Fibroblast of skin of left biceps (primary cell): ENCODE measurements around the gene SATB2.

ENCODE experiments used
- DNase-seq, 2 experiments: peaks; one replicate each; pipeline ENCODE4 v3.0.0-alpha.2; 2013; ENCODE audit warnings: low read depth in 2 of 2

Gene SATB2

DNA sequence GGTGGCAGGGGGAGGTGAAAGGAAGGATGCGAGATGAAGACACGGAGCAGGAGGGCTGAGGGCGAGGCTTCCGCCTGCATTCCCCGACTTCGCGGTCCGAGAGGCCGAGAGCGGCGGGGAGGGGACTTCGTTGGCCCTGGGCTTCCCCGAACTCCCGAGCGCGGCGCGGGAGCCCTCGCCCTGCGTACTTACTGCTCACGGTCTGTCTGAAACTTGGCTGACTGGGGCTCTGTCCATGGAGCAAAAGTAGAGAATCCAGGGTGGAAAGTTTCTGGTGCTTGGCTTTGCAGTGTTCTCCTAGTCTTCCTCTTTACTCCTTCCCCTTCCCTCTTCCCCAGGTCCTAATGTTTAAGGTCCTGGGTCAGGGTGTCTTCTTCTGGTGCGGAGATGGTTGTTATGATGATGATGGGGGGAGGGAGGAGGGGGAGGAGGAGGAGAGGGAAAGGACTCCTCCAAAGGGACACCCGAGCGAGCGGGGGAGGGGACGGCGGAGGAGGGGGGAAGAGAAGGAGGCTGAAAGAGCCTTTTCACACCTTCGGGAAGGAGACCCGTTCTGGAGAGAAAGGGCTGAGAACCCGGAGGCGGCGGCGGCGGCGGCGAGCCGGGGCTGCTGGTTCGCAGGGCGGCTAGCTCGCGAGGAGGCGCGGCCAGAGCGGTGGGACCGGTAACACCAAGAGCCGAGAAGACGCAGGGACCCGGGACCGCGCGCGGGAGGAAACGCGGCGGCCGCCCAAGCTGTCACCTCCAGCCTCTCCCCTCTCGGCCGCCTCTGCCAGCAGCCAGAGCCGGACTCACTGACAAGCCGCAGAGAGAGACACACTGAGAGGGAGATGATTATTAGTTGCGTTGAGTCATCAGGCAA, at the start of gene SATB2:
TSS of gene SATB2 (minus strand) at position 793 of the 862 bp plus-strand sequence. CDS start 1,902 bp downstream, outside the sequence.
- no peak for DNase-seq

DNA sequence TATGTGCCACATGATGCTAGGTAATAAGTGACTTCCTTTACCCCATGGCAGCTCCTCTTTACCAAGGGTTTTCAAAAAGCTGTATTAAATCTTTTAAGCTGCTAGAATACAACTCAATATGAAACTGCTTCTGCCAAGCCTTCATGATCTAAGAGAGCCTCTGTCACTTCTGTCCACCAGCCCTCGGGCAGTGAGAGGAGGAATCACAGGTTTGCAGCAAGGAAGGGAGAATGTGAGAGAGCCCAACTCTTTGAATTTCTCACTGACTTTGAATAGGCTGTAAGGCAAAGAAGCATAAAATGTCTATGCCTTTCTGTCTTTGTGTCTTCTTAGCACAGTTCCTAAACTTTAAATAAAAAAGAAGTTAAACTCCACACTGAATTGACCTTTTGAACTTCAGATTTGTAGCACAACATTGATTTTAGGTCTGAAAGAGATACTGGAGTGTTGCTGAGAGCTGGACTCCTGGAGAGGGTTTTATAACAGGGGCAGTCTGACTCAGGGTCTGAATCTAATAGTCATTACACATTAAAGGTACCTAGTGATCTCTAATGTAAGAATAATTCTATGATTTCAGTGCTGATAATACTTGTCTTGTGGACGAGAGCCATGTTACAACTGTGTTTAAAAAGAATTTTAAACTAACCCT, 48.1 kb upstream of the SATB2 start:
- no peak for DNase-seq

DNA sequence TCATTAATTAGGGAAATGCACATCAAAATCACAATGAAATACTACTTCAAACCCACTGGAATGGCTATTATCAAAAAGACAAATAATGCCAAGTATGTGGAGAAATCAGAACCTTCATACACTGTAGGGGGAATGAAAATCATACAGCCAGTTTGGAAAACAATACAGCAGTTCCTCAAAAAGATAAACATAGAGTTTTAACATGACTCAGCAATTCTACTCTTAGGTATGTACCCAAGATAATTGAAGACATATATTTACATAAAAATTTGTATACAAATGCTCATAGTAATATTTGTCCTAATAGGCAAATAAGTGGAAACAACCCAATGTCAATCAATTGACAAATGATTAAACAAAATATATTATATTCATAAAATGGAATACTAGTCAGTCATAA, 45.4 kb upstream of the SATB2 start:
- no peak for DNase-seq

DNA sequence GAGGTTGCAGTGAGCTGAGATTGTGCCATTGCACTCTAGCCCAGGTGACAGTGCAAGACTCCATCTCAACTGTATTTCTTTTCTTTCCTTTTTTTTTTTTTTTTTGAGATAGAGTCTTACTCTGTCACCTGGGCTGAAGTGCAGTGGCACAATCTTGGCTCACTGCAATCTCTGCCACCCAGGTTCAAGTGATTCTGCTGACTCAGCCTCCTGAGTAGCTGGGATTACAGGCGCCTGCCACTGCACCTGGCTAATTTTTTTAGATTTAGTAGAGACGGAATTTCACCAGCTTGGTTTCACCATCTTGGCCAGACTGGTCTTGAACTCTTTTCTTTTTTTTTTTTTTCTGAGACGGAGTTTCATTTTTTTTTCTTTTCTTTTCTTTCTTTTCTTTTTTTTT, 41.3 kb upstream of the SATB2 start:
- DNase-seq, result no peak

DNA sequence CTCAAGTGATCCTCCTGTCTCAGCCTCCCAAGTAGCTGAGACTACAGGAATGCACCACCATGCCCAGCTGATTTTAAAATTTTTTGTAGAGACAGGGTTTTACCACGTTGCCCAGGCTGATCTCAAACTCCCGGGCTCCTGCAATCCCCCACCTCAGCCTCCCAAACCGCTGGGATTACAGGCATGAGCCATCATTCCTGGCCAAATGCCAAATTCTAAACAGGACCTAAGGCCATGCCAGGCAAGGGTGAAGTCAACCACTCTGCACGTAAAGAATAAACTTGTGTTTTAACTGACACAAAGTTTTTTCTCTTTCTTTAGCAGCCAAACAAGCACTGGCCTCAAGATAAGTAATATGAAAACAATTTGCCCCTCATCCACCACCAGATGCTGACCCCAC, 37.4 kb upstream of the SATB2 start:
- no peak for DNase-seq

DNA sequence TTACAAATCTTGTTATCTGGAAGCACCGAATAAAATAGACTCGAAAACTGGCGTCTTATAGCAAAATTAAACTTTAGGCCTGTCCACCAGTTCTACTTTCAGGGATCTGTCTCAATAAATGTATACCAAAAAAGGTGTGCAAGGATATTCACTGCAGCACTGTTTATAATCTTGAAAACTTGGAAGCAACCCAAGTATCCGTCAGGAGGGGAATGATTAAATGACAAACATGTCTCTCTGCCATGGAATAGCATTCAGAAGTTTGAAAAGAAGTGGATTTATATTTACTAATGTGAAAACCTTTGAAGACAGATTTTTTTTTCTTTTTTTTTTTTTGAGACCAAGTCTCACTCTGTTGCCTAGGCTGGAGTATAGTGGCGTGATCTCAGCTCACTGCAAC, 32.3 kb upstream of the SATB2 start:
- no peak for DNase-seq

DNA sequence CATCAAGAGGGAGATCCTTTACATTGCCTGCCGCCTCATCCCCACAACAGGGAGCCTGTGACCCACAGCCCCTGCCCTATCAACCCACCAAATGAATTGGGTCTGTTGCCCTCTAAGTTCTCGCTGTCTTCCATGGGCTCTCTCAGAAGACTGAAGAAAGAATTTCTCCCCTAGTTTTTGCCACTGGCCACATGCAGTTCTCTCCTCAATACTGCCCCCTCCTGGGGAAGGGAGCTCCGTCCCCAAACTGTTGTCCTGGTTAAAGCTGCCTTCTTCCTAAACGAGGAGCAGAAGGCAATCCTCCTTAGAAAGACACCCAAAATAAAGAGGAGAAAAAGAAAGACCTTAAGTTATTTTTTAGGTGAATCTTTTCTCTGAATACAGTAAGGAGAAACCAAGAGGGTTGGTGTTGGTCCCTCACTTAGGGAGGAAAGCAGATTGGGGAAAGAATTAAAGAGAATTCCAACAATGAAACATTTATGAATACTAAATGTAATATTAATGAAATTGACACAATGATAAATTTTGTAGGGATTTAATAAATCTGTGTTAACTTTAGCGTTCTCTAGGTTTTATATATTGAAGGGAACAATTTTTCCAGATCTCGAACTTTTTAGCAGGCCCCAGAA, 31.1 kb upstream of the SATB2 start:
- peak; percentile 15 to 23 for DNase-seq

DNA sequence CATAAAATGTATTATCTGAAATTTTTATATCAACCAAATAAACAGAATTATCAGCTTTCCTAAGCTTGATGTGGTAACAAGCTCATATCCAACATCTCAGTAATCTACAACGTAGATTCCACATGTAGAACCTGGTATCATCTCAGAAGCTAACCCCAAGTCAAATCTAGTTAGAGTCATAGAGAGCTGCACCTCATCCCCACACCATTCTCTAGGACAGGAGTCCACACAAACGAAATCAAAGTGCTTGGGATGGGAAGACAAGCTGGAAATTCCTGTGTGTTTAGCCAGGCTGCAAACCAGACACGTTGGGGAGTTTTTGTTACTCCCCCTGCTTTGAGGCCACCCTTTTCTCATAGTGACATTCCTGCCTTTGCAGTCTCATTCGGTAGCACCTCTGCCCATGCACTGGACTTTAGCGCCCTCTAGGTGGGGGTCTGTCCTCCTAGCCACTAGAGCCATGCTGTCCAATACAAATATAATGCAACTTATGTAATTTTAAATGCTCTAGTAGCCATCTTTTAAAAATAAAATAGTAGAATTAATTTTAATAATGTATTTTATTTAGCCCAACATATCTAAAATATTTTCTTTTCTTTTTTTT, 28.1 kb upstream of the SATB2 start:
- peak in 1 of 2 experiments; percentile 24 for DNase-seq

DNA sequence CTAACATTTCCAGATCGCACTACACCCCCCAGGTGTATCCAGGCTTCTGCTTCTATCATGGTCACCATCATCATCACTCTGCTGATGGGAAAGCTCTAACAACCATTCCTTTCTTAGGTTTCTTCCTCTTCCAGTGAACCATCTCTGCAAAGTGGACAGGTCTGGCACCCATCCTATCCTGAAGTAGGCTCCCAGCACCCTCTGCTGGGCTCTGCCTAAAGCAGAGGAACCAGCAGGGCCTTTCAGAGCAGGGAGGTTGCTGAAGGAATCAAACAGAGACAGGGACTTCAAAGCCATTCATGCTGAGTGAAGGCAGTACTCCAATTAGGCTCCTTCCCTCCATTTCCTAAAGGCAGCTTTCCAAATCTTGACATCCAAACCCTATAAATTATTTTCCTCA, 27.2 kb upstream of the SATB2 start:
- no peak for DNase-seq

DNA sequence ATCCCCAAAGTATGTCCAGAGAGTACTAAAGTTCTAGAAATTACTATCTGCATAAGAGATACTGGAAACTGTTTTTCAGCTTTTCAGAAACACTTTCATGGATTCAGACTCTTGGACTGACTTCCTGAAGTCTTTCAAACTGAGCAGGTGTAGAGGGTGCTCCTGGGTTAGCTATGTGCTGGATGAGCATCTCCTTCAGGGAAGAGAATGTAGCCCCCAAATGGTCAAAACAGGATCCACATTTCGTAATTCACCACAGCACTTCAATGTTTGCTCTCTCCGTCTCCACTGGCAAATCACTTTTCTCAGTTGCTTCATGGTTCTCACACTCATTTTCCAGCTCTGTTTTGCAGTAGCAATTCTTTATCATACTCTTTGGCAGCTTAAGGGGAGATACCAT, 23.2 kb upstream of the SATB2 start:
- no peak for DNase-seq

DNA sequence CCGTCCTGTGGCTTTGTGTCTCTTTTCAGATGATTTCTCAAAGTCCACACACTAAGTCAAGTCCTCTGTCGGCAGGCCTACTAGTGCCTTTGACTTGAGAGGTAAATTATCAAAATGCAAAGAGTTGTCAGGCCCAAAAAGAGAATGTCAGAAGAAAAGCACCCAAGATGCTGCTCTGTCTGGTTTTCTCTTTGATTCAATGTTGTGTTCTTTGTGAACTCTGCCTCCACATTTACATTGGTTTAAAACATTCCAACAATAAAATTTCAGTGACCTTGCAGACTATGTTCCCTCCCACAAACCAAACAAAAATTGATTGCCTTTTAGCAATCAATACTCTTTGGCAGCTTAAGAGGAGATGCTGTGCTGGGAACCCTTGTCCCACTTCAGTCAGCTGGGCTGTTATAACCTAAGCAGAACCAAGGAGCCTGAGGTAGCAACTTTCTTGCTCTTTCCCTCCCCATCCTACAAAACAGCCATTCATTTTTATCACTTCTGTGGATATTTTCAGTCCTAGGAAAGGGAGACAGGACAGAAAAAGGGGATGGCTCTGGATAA, 19.6 kb upstream of the SATB2 start:
- DNase-seq, result no peak

DNA sequence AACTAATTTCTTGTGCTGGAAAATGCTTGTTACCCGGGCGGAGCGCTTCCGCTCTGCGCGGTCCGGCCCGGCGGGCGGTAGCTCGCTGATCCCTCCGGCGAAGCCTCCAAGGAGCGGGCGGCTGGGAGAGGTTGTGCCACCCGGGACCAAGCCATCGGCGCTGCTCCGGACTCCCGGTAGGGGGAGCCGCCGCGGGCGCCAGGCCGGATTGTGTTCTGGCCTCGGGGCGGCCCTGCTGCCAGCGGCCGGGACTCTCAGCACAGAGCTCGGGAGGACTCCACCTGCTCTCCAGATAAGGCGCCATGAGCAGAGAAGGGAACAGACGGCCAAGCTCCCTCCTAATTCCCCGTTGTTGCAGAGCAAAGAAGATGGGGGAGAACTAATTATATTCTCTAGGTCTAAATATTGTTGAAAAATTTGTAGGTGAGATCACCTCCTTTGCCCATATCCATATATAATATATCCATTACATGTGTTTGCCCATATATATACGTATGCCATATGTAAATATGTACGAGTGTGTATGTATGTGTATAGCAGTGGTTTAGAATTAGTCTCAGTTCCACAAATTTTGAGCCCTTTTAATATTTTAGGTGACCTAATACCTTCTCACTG, 13.8 kb upstream of the SATB2 start:
- no peak for DNase-seq

DNA sequence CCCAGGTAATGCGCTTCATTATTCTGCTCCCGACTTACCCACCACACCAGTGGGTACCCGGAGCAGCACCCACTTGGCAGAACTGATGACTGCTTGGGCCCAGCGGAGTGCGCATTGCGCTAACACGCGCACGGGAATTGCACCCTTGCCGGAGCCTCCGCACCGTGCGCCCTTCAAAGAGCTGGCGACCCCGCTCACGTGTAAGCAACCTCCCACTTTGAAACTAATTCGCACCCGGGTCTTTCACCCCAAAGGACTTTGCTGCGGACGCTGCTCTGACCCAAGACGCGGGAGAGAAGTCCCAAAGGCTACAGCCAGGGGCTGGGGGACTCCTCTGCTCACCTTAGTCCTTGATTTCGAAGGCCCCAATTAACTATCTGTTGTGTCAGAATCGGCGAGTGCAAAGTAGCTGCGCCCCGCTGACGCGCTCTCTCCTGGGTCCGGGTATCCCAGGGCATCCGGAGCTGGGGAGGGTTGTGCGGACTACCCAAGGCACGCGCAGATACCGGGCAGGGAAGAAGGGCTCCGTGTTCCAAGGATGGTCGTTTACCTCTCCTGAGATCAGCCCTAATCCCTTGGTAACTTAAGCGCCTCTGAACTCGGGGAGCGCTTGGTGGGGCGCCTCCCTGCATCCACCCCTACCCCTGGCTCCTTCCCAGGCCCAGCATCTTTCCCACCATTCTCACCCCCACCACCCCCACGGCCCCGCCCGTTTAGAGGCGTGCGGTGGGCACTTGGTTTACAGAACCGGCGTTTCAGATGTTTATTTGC, 13.1 kb upstream of the SATB2 start:
- DNase-seq, result no peak

DNA sequence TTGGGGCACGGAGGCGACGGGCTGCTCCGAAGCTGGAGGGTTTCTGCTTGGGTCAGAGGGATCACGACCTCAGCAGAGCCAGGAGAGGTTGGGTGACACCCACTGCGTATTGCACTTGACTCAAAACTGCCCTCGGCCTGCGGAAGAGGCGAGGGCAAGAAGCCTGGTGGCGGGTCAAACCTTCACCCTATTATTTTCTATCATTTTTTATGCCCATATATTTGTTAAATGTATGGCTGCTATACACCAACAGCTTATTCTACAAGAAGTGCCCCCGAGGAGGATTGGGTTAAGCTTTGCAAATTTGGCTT, 12.6 kb upstream of the SATB2 start:
- DNase-seq, result no peak

DNA sequence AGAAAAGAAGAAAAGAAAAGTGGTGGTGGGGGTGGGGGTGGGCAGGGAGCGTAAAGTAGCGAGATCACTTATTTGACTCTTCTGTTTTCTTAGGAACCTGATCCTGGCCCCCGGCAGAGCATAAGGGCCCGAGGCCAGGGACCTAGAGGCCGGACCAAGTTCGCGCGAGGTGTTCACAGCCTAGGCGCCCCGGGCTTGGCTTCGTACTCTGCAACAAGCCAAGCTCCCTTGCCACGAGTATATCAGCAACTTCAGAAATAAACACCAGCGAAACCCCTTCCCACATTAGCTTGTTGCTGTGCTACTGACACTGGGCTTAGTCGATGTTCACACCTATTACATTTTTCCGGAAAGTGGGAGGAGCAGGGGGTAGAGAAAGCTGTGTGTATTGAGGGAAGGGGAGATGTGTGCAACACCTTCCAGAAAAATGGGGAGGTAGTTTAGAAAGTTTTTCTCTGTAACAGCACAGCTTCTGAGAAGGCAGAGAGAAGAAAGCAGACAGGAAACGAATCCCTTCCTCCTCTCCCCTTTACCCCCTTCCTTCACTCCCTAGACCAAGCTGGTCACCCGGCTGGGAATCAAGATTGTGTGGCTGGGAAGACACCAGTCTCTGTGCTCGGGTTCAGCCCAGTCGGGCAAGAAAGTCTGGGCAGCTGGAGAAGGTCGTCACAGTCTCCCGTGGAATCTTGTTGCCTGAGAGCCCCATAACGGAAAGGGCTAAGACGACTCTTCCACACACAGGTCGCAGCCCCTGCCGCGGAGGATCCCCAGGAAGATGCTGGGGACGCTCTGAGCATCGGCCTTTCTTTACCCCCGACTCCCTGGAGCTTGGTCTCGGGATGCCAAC, 12.0 kb upstream of the SATB2 start:
- DNase-seq, result no peak

DNA sequence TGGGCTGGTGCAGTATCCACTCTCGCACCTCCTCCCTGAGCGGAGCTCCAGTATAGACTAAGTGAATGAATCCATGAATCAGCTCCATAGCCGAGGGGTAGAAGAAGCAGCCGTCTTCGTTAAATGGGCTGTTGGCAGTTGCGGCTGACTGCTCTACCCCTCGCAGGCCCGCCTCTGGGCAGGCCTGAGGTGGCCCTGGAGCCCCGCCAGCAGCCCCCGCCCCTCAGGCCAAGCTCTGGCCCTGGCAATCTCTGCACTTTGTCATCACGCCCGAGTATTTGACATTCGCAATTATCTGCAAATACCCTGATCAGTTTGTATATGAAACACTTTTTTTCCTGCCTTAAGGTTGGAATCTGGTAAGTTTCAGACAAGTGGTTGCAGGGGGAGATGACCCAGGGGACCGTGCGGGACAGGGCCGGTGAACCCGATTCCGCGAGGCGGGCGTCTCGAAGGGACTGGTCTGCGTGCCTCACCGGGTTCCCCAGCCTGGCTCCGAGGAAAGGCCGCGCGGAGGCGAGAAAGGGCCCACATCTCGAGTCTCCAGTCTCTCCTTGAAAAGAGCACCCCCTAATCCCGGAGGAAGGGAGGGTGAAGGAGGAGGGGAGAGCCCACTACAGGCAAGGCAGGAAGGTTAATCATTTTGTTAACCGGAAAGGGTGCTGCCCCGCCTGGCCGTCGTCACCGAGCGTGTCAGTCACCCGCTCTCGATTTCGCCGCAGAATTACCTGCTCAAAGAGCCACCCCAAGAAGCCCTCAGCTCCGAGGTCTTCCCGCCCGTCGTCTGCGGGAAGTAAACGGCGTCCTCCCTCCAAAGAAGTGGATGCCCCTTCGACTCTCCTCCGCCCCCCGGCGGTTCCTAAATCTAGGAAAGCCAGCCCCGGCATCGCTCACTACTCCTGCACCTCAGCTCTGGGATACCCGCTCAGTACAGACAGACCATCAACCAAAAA, 11.1 kb upstream of the SATB2 start:
- DNase-seq, result no peak

DNA sequence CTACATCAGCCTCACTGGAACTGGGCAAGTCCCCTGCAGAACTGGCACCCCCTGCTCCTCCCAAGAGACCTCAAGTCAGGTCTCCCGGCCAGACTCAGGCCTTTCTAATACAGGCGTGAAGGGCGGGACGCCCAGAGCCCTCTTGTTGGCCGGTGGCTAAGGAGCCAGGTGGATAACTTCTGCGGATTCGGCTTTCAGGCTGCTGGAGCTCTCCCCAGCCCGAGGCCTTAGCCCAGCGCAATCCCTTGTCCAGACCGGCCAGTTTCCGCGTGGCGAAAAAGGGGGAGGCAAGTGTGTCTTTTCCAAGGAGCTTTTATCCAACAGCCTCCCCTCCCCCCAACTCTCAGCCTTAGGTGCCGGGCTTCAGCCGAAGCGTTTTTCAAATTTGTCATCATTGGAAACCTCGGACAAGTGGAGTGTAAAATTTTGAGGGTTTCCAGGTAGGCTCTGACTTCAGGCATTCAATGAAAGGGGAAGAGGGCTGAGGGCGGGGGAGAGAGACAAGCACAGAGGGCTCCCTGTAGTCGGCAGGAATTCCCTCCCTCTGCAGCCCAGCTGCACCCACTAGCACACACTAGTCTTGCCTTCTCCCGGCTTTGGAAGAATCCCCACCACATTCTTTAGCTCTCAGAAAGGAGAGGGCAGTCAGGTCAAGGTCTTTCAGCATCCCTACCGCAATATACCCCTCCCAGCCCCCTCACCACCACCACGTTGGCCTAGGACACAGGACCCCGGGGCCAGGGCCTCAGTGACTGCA, 9.5 kb upstream of the SATB2 start:
- no peak for DNase-seq

DNA sequence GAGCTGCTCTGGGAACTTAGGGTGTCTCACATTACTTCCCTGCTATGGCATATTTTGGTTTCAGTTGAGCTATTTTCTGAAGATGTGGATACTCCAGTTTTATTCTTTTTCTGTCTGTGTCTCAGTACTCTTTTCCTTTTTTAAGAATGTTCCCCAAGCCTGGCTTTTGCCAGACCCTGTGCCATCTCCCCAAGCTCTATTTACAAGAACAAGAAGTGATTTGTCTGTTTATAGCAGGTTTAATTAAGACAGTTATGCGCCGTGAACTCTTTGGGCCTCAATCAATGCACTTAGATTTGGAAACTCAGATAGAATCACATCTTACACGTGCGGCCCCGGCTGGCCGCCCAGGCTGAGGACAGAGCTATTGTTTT, 8.9 kb upstream of the SATB2 start:
- no peak for DNase-seq
